Chondrocyte (in vitro differentiated cells): Measurements from ENCODE around the gene FUT7. TPM values are rescaled to one million over a fixed set of nuclear protein-coding genes. Genes with fewer than 3 reads are reported as not detected.

ENCODE experiments used
- DNase-seq: peaks from one replicate; pipeline ENCODE4 v3.0.0; 2021; ENCODE audit warnings: mixed read lengths, low spot score
- H3K27ac Mint-ChIP-seq: one replicate; pipeline ENCODE4 v1.8.0; 2021; ENCODE audit warnings: mild to moderate bottlenecking, moderate library complexity, mixed read lengths; ENCODE audit not compliant: unreplicated experiment
- H3K27me3 Mint-ChIP-seq: 2 replicates; pipeline ENCODE4 v1.8.0; 2021; ENCODE audit warnings: low read depth, mixed read lengths
- H3K36me3 Mint-ChIP-seq: 2 replicates; pipeline ENCODE4 v1.8.0; 2021; ENCODE audit warnings: low read depth, mixed read lengths
- H3K4me1 Mint-ChIP-seq: 2 replicates; pipeline ENCODE4 v1.8.0; 2021; ENCODE audit warnings: low read depth, mild to moderate bottlenecking, mixed read lengths
- H3K4me3 Mint-ChIP-seq: one replicate; pipeline ENCODE4 v1.8.0; 2021; ENCODE audit warnings: mild to moderate bottlenecking, moderate library complexity, mixed read lengths; ENCODE audit not compliant: unreplicated experiment
- H3K9me3 Mint-ChIP-seq: 2 replicates; pipeline ENCODE4 v1.8.0; 2021; ENCODE audit warnings: low read depth, mixed read lengths
- total RNA-seq: library from RNA; stranded (reverse); gene quantifications from 3 replicates; pipeline ENCODE4 v1.2.1, GENCODE V29; 2021
- TF ChIP-seq, protein P1 (sequence below): fragments of 200-600 bp; sonication (generic); IDR thresholded peaks from 2 replicates; pipeline ENCODE4 v1.5.0; 2021; ENCODE audit warnings: antibody characterized with exemption, mild to moderate bottlenecking, moderate library complexity

Gene FUT7
- total RNA-seq, 1 donor from 2014 or later = not detected

DNA sequence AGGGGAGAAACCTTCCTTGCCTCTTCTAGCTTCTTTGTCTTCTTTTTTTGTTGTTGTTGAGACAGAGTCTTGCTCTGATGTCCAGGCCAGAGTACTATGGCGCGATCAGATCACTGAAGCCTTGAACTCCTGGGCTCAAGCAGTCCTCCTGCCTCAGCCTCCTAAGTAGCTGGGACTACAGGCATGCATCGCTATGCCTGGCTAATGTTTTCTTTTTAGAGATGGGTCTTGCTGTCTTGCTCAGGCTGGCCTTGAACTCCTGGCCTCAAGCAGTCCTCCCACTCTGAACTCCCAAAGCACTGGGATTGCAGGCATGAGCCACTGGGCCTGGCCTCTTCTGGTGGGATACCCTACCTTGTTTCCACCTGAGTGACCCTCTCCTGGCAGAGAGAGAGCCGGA lies 43.0 kb downstream of the FUT7 start:
- DNase-seq = no peak
- H3K27ac Mint-ChIP-seq = no peak overlapping the region
- H3K36me3 Mint-ChIP-seq = no peaks in the 10 kb centered on the region
- H3K4me1 Mint-ChIP-seq = peaks cover 19% of the 10 kb centered on the region
- peaks cover 5% of the 10 kb centered on the region for H3K9me3 Mint-ChIP-seq
- no peaks in the 10 kb centered on the region for H3K27me3 Mint-ChIP-seq
- H3K4me3 Mint-ChIP-seq = no peak overlapping the region
- TF ChIP-seq, protein P1, sequence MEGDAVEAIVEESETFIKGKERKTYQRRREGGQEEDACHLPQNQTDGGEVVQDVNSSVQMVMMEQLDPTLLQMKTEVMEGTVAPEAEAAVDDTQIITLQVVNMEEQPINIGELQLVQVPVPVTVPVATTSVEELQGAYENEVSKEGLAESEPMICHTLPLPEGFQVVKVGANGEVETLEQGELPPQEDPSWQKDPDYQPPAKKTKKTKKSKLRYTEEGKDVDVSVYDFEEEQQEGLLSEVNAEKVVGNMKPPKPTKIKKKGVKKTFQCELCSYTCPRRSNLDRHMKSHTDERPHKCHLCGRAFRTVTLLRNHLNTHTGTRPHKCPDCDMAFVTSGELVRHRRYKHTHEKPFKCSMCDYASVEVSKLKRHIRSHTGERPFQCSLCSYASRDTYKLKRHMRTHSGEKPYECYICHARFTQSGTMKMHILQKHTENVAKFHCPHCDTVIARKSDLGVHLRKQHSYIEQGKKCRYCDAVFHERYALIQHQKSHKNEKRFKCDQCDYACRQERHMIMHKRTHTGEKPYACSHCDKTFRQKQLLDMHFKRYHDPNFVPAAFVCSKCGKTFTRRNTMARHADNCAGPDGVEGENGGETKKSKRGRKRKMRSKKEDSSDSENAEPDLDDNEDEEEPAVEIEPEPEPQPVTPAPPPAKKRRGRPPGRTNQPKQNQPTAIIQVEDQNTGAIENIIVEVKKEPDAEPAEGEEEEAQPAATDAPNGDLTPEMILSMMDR = no peak

GRCh38 chr9:136985853-136986252 lies 46.0 kb downstream of the FUT7 start:
- H3K27ac Mint-ChIP-seq = no peak overlapping the region
- peaks cover 4% of the 10 kb centered on the region for H3K9me3 Mint-ChIP-seq
- H3K27me3 Mint-ChIP-seq = no peaks in the 10 kb centered on the region
- TF ChIP-seq, protein P1 = no peak
- no peaks in the 10 kb centered on the region for H3K4me1 Mint-ChIP-seq
- no peak for DNase-seq
- no peaks in the 10 kb centered on the region for H3K36me3 Mint-ChIP-seq
- H3K4me3 Mint-ChIP-seq = no peak overlapping the region

DNA sequence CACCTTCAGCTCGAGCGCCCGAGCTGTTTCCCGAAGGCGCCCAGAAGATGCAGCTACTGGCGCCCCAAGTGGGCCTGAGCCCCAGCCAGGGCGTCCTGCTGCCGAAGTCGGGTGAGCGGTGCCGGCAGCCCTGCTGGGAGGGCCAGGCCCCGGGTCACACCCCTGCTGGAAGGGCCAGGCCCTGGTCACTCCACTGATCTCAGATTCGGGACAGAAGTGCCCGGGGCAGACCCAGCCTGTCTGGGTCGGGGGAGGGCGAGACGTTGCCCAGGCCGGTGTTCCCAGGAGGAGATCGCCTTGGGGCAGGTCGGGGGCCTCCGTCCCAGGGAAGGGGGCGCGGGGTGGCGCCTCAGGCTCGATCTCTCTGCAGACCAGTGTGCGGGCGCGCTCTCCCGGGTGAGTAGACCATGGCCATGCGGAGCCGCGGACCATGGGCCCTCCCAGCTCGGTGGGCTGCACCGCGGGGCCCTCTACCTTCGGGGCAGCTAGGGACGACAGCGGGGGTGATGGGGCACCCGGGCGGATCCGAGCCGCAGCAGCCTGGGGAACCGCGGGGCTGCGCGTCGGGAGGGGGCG lies 46.8 kb downstream of the FUT7 start:
- Mint-ChIP-seq H3K9me3 (no peaks in the 10 kb centered on the region), H3K27ac (no peak overlapping the region), H3K27me3 (no peaks in the 10 kb centered on the region), H3K4me1 (no peaks in the 10 kb centered on the region), H3K4me3 (no peak overlapping the region), H3K36me3 (no peaks in the 10 kb centered on the region)
- TF ChIP-seq, protein P1 = no peak
- no peak for DNase-seq

GRCh38 chr9:136984464-136985026 lies 47.3 kb downstream of the FUT7 start:
- Mint-ChIP-seq H3K4me3 (no peak overlapping the region), H3K9me3 (no peaks in the 10 kb centered on the region), H3K27me3 (no peaks in the 10 kb centered on the region), H3K4me1 (no peaks in the 10 kb centered on the region), H3K27ac (no peak overlapping the region), H3K36me3 (no peaks in the 10 kb centered on the region)
- TF ChIP-seq, protein P1 = no peak
- no peak for DNase-seq

GRCh38 chr9:136983656-136984314 lies 48.1 kb downstream of the FUT7 start:
- Mint-ChIP-seq H3K36me3 (no peaks in the 10 kb centered on the region), H3K9me3 (no peaks in the 10 kb centered on the region), H3K4me1 (no peaks in the 10 kb centered on the region), H3K4me3 (no peak overlapping the region), H3K27ac (no peak overlapping the region), H3K27me3 (no peaks in the 10 kb centered on the region)
- TF ChIP-seq, protein P1 = no peak
- no peak for DNase-seq
